Caco-2 (cell line): ENCODE results near the gene SUB1. TPM values are rescaled to one million over a fixed set of nuclear protein-coding genes. Genes with fewer than 3 reads are reported as not detected.
"Not testable (repeated sequence)": the region's sequence is repeated elsewhere in the genome, so short reads cannot be mapped to it uniquely, and the experiment has no call there.

Experiments used
- BruUV-seq: library from RNA; stranded (reverse); fragments of 400-500 nt; replicated peaks from 2 replicates; lab custom pipeline; 2021; lab: Mats Ljungman, UMichigan
- CTCF ChIA-PET: fragments of 300-600 bp; sonication (Branson Sonifier 250); formaldehyde crosslinking; loops from one replicate; lab custom pipeline; 2022; ENCODE audit warnings: antibody characterized with exemption; lab: Charles Lee
- POLR2A ChIA-PET: fragments of 300-600 bp; sonication (Branson Sonifier 250); formaldehyde crosslinking; loops from one replicate; lab custom pipeline; 2022; ENCODE audit warnings: antibody characterized with exemption; lab: Charles Lee
- DNase-seq, 2 experiments: peaks; one replicate each; pipeline versions ENCODE4 v3.0.0 to v3.0.0-alpha.2; 2020 to 2022
- H3K27me3 ChIP-seq: replicated peaks from 2 replicates; pipeline ENCODE4 v1.6.0; 2011; ENCODE audit warnings: low read length; ENCODE audit not compliant: control insufficient read depth, insufficient read depth
- H3K36me3 ChIP-seq: 2 replicates; pipeline ENCODE4 v1.5.1; 2011; ENCODE audit warnings: low read length; ENCODE audit not compliant: control insufficient read depth, insufficient read depth
- H3K4me1 ChIP-seq: fragments of 250-450 bp; sonication (Bioruptor Pico); 2 replicates; pipeline ENCODE4 v1.5.1; 2020; ENCODE audit warnings: mild to moderate bottlenecking
- H3K4me3 ChIP-seq: 2 replicates; pipeline ENCODE4 v1.5.1; 2011; ENCODE audit warnings: low read depth, mild to moderate bottlenecking, control low read depth, low read length
- H3K9me3 ChIP-seq: fragments of 250-450 bp; sonication (Bioruptor Pico); 2 replicates; pipeline ENCODE4 v1.5.1; 2020; ENCODE audit warnings: mild to moderate bottlenecking, moderate library complexity
- H3K27ac Mint-ChIP-seq: one replicate; pipeline ENCODE4 v1.8.0; 2022; ENCODE audit warnings: mixed read lengths; ENCODE audit not compliant: unreplicated experiment
- H3K27me3 Mint-ChIP-seq: one replicate; pipeline ENCODE4 v1.8.0; 2022; ENCODE audit warnings: mixed read lengths; ENCODE audit not compliant: insufficient read depth, unreplicated experiment
- H3K36me3 Mint-ChIP-seq: one replicate; pipeline ENCODE4 v1.8.0; 2022; ENCODE audit warnings: mild to moderate bottlenecking, mixed read lengths; ENCODE audit not compliant: insufficient read depth, unreplicated experiment
- H3K4me1 Mint-ChIP-seq: one replicate; pipeline ENCODE4 v1.8.0; 2022; ENCODE audit warnings: low read depth, mixed read lengths; ENCODE audit not compliant: unreplicated experiment
- H3K4me3 Mint-ChIP-seq: one replicate; pipeline ENCODE4 v1.8.0; 2022; ENCODE audit warnings: mild to moderate bottlenecking, moderate library complexity, mixed read lengths; ENCODE audit not compliant: unreplicated experiment
- H3K9me3 Mint-ChIP-seq: one replicate; pipeline ENCODE4 v1.8.0; 2022; ENCODE audit warnings: mixed read lengths; ENCODE audit not compliant: unreplicated experiment
- CTCF ChIP-seq, 2 experiments: fragments of 200-600 bp in 1 of 2; IDR thresholded peaks; 1 replicate in 1 of 2; 2 replicates in 1 of 2; pipeline versions ENCODE4 v1.5.1 to v1.8.0; 2011 to 2022; ENCODE audit warnings: antibody characterized with exemption in 1 of 2, control low read depth in 1 of 2, inconsistent platforms in 1 of 2, low read depth in 1 of 2, low read length in 1 of 2, mild to moderate bottlenecking in 1 of 2, moderate library complexity in 1 of 2; ENCODE audit not compliant: insufficient read depth in 1 of 2, severe bottlenecking in 1 of 2, unreplicated experiment in 1 of 2
- intact Hi-C: fragments of 100-400 bp; cut with micrococcal nuclease; formaldehyde crosslinking; loops from one replicate; pipeline ENCODE4 v1.10.0; 2022; ENCODE audit not compliant: unreplicated experiment
- total RNA-seq: library from RNA; stranded (reverse); gene quantifications from 2 replicates; pipeline ENCODE4 v1.2.3, GENCODE V29; 2022

The SUB1 gene
- total RNA-seq, 1 experiment from 2014 or later = 281 TPM

- Histone ChIP-seq H3K36me3 (no peaks in the 10 kb centered on the region), H3K4me3 (no peak overlapping the region), H3K27me3 (no peaks in the 10 kb centered on the region), H3K4me1 (no peaks in the 10 kb centered on the region), H3K9me3 (no peaks in the 10 kb centered on the region)
- intact Hi-C loops = loop anchor here (5.0 kb wide), 1 partner anchor 290 kb away; no protein-coding TSS in a partner anchor
- no peak for DNase-seq
- ChIA-PET POLR2A (no interaction called here), CTCF (interaction anchor here (1.1 to 1.5 kb wide), 3 partner anchors 63 to 672 kb away, joined by 4 to 5 read pairs (median 4); no protein-coding TSS in a partner anchor)
- no peaks in the 10 kb centered on the region for H3K36me3 Mint-ChIP-seq
- H3K4me1 Mint-ChIP-seq = no peaks in the 10 kb centered on the region
- no peak for TF ChIP-seq CTCF (IDR thresholded peaks at IDR 0.05; ENCODE audit: insufficient read depth in 1 of 2, low read depth in 1 of 2, low read length in 1 of 2, severe bottlenecking in 1 of 2, unreplicated experiment in 1 of 2)
- no peaks in the 10 kb centered on the region for H3K27me3 Mint-ChIP-seq
- H3K4me3 Mint-ChIP-seq = no peak overlapping the region
- no peaks in the 10 kb centered on the region for H3K9me3 Mint-ChIP-seq
- no TSS peak for BruUV-seq
- H3K27ac Mint-ChIP-seq = no peak overlapping the region
Observed at GRCh38 chr5:32627219-32627870, 42.0 kb downstream of the SUB1 start.

GRCh38 chr5:32628049-32628844 is 42.9 kb downstream of the SUB1 start:
- ChIA-PET POLR2A (no interaction called here), CTCF (interaction anchor here (0.5 to 1.5 kb wide), 4 partner anchors 62 to 672 kb away, joined by 3 to 5 read pairs (median 4); no protein-coding TSS in a partner anchor)
- TF ChIP-seq CTCF (IDR thresholded peaks at IDR 0.05; ENCODE audit: insufficient read depth in 1 of 2, low read depth in 1 of 2, low read length in 1 of 2, severe bottlenecking in 1 of 2, unreplicated experiment in 1 of 2) = peak in 1 of 2 experiments; percentile 34
- Mint-ChIP-seq H3K36me3 (no peaks in the 10 kb centered on the region), H3K27ac (no peak overlapping the region), H3K9me3 (no peaks in the 10 kb centered on the region), H3K4me3 (no peak overlapping the region), H3K4me1 (no peaks in the 10 kb centered on the region), H3K27me3 (no peaks in the 10 kb centered on the region)
- no peaks in the 10 kb centered on the region for H3K27me3 ChIP-seq
- intact Hi-C loops = loop anchor here (5.0 kb wide), 1 partner anchor 289 kb away; no protein-coding TSS in a partner anchor
- no peak overlapping the region for H3K4me3 ChIP-seq
- H3K36me3 ChIP-seq = no peaks in the 10 kb centered on the region
- no peaks in the 10 kb centered on the region for H3K9me3 ChIP-seq
- BruUV-seq = no TSS peak
- H3K4me1 ChIP-seq = no peaks in the 10 kb centered on the region
- DNase-seq = peak in 1 of 2 experiments; percentile 30

GRCh38 chr5:32630867-32631491 is 45.6 kb downstream of the SUB1 start:
- CTCF ChIA-PET = no interaction called here

GRCh38 chr5:32633017-32633416 is 47.7 kb downstream of the SUB1 start:
- not testable (repeated sequence) for H3K36me3 Mint-ChIP-seq

More at GRCh38 chr5:32630867-32631491, 45.6 kb downstream of the SUB1 start:
- Histone ChIP-seq H3K27me3 (no peaks in the 10 kb centered on the region), H3K9me3 (no peaks in the 10 kb centered on the region), H3K4me1 (no peaks in the 10 kb centered on the region), H3K36me3 (no peaks in the 10 kb centered on the region), H3K4me3 (no peak overlapping the region)
- no peaks in the 10 kb centered on the region for H3K9me3 Mint-ChIP-seq
- no peaks in the 10 kb centered on the region for H3K36me3 Mint-ChIP-seq
- no peak overlapping the region for H3K27ac Mint-ChIP-seq
- H3K27me3 Mint-ChIP-seq = no peaks in the 10 kb centered on the region
- H3K4me1 Mint-ChIP-seq = no peaks in the 10 kb centered on the region
- intact Hi-C loops = no loop called here
- no TSS peak for BruUV-seq
- no peak for TF ChIP-seq CTCF (IDR thresholded peaks at IDR 0.05; ENCODE audit: insufficient read depth in 1 of 2, low read depth in 1 of 2, low read length in 1 of 2, severe bottlenecking in 1 of 2, unreplicated experiment in 1 of 2)
- no peak overlapping the region for H3K4me3 Mint-ChIP-seq
- POLR2A ChIA-PET = no interaction called here
- DNase-seq = no peak

More at GRCh38 chr5:32633017-32633416, 47.7 kb downstream of the SUB1 start:
- H3K4me3 Mint-ChIP-seq, H3K4me1 ChIP-seq, DNase-seq, H3K4me1 Mint-ChIP-seq, intact Hi-C loops, H3K36me3 ChIP-seq, BruUV-seq, H3K27me3 ChIP-seq, H3K27ac Mint-ChIP-seq, H3K4me3 ChIP-seq, CTCF ChIA-PET, H3K9me3 Mint-ChIP-seq, H3K9me3 ChIP-seq, POLR2A ChIA-PET, H3K27me3 Mint-ChIP-seq: not testable (repeated sequence)
